Esophagus squamous epithelium (tissue), 4 donors: ENCODE data around the gene KANSL1L.

Source experiments
- POLR2A ChIP-seq, 4 donors: fragments of 450-650 bp; IDR thresholded peaks; one replicate each; pipeline ENCODE4 v1.6.1; 2017; ENCODE audit warnings: antibody characterized with exemption in 4 of 4, mild to moderate bottlenecking in 4 of 4, moderate library complexity in 3 of 4
- TF ChIP-seq, protein P1 (sequence below), 6 experiments: fragments of 450-650 bp in 4 of 6; fragments of 200-600 bp in 2 of 6; sonication (generic) in 2 of 6; IDR thresholded peaks; one replicate each; pipeline ENCODE4 v1.5.1; 2016 to 2019; ENCODE audit warnings: antibody characterized with exemption in 6 of 6, mild to moderate bottlenecking in 4 of 6, moderate library complexity in 4 of 6

DNA sequence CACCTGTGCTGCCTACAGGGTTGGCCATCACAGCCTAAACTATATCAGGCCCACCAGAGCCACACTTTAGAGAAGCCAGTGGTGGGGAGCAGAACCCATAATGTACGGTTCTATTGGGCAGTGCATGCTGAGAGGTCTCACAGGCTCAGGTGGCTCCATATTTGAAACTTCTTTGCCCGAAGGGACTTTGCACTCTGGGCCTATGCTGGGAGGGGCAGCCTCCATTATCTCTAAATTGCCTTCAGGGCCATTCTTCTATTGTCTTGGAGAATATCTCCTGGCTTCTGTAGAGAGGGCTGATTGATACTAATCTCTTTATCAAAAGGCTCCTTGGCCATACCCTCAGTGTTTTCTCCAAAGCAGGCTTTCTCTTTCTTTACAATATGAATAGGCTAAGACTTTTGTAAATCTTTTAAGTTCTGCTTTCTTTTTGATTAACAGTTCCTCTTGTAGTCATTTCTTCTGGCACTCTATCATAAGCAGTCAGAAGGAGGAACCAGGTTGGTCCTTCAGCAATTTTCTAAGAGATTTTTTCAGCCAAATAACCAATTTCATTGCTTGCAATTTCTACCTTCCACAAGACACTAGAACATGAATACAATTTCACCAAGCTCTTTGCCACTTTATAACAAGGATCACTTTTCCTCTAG lies 124.2 kb downstream of the KANSL1L start:
- no peak for TF ChIP-seq POLR2A (IDR thresholded peaks at IDR 0.05)
- TF ChIP-seq, protein P1, sequence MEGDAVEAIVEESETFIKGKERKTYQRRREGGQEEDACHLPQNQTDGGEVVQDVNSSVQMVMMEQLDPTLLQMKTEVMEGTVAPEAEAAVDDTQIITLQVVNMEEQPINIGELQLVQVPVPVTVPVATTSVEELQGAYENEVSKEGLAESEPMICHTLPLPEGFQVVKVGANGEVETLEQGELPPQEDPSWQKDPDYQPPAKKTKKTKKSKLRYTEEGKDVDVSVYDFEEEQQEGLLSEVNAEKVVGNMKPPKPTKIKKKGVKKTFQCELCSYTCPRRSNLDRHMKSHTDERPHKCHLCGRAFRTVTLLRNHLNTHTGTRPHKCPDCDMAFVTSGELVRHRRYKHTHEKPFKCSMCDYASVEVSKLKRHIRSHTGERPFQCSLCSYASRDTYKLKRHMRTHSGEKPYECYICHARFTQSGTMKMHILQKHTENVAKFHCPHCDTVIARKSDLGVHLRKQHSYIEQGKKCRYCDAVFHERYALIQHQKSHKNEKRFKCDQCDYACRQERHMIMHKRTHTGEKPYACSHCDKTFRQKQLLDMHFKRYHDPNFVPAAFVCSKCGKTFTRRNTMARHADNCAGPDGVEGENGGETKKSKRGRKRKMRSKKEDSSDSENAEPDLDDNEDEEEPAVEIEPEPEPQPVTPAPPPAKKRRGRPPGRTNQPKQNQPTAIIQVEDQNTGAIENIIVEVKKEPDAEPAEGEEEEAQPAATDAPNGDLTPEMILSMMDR (IDR thresholded peaks at IDR 0.05), result no peak
